Left cardiac atrium (tissue), 4 donors: ENCODE measurements around the gene ATP13A3. TPM values are rescaled to one million over a fixed set of nuclear protein-coding genes. Genes with fewer than 3 reads are reported as not detected.
"Not testable (repeated sequence)": the region's sequence is repeated elsewhere in the genome, so short reads cannot be mapped to it uniquely, and the experiment has no call there.

Experiments
- ATAC-seq, 2 donors: fragments of 200-7000 bp; cut with Tn5 transposase; one replicate each; pipeline ENCODE4 v1.9.1; 2020; ENCODE audit warnings: mild to moderate bottlenecking in 2 of 2, moderate library complexity in 2 of 2
- DNase-seq: peaks from one replicate; pipeline ENCODE4 v3.0.0-alpha.2; 2020
- intact Hi-C, 2 donors: fragments of 100-400 bp; cut with DNase I; formaldehyde crosslinking; loops; one replicate each; pipeline versions ENCODE4 v1.14.1 to v1.15.1; 2022 to 2023
- total RNA-seq, 2 donors: library from RNA; stranded (reverse); fragmentation: NEBNext Ultra II Directional; extraction: Animal tissue kit (Norgen Biotek cat#: 25700); gene quantifications; one replicate each; pipeline ENCODE4 v1.2.1, GENCODE V29; 2021
- donor health status: DM: no; HTN: yes; CAD: no.
- donor health status: DM: no; HTN: yes; CAD: no; lungs with severe emphysema.
- donor health status: DM: yes; HTN: yes; CAD: no.
- donor health status: Dilated cardiomyopathy.

Gene ATP13A3
- total RNA-seq, 2 donors from 2014 or later = 86.7 to 182 TPM

GRCh38 chr3:194482830-194483229 lies 4.0 kb downstream of the ATP13A3 start:
- intact Hi-C loops, DNase-seq, ATAC-seq: not testable (repeated sequence)

- ATAC-seq (no peak), DNase-seq (no peak)
- intact Hi-C loops = no loop called here
Measured at GRCh38 chr3:194482196-194482593, 4.6 kb downstream of the ATP13A3 start.

DNA sequence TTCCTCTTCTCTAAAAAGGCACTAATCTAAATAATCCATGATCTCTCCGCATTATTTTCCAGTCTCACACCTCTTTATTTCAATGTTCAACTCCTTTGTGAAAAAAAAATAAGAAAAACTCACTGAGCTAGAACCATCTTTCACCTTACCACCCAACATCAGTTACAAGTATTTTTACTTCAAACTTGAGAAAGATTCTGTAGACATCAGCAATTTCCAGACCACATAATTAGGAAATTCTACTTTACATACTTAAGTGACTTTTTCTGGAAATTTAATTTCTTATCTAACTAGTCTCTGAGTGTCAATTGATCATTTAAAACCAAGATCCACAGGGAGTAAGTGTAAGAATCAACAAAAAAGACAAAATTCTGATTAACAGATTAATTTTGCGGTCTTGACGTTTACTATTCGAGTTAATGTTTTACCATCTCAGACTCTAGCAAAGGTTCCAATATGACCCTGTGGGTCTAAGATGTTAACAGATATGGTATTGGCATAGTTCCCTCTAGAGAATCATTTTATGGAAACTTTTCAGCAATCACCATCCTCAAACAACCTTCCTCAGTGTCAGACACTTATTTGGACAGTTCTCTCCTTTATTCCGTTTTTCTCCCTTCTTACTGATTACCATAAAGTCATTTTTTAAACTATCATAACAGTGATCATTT lies 5.1 kb downstream of the ATP13A3 start:
- intact Hi-C loops = no loop called here
- ATAC-seq (no peak), DNase-seq (no peak)

DNA sequence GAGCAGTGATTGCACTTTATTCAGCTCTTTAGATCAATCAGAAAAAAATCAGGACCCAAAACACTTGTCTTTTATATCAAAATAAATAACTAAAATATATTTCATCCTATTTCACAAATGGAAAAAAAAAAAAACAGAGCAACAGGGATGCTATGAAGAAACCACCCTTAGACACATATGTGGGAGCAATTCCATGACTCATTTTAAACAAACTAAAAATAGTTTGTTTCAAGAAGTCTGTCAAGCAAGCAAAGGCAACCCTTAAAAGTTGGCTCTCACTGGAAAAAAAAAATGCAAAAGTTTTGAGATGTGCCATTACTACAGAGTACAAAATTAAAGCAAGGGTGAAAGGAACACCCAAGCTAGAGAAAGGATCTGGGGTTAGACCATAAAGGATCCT lies 5.7 kb downstream of the ATP13A3 start:
- DNase-seq = no peak
- peak in 1 of 2 donors; percentile 24 for ATAC-seq
- intact Hi-C loops = no loop called here

GRCh38 chr3:194476784-194477183 lies 10.0 kb downstream of the ATP13A3 start:
- ATAC-seq = peak; percentile 63 to 82
- intact Hi-C loops = loop anchor here in 1 of 2 donors (5.0 kb wide), 1 partner anchor 111 kb away; no protein-coding TSS in a partner anchor
- no peak for DNase-seq

- no peak for DNase-seq
- intact Hi-C loops = loop anchor here in 1 of 2 donors (5.0 kb wide), 1 partner anchor 111 kb away; no protein-coding TSS in a partner anchor
- no peak for ATAC-seq
Measured at GRCh38 chr3:194475978-194476377, 10.8 kb downstream of the ATP13A3 start.

GRCh38 chr3:194475138-194475932 lies 11.5 kb downstream of the ATP13A3 start:
- ATAC-seq (no peak), DNase-seq (no peak)
- intact Hi-C loops = loop anchor here in 1 of 2 donors (5.0 kb wide), 1 partner anchor 112 kb away; no protein-coding TSS in a partner anchor

GRCh38 chr3:194474675-194475074 lies 12.1 kb downstream of the ATP13A3 start:
- DNase-seq = no peak
- intact Hi-C loops = loop anchor here in 1 of 2 donors (5.0 kb wide), 2 partner anchors 113 to 123 kb away; no protein-coding TSS in a partner anchor
- ATAC-seq = peak; percentile 38 to 39

DNA sequence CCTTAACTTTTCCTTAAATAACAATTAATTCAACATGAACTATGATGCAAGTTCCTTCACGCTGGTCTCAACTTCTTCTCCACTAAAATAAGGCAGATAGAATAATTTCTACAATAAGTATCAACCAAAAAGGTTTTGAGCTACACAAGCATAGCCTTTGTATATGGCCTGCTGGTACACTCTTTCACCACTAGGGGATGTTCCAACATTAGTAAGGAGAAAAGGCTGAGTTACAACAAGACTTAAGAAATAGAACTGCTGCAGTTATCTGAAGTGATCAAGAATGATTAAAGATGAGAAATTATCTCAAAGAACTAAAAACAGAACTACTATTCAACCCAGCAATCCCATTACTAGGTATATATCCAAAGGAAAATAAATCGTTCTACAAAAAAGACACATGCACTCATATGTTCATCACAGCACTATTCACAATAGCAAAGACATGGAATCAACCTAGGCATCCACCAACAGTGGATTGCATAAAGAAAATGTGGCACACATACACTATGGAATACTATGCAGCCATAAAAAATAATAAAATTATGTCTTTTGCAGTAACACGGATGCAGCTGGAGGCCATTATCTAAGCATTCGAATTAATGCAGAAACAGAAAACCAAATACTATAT lies 14.4 kb downstream of the ATP13A3 start:
- intact Hi-C loops = loop anchor here in 1 of 2 donors (2.0 to 5.0 kb wide), 2 partner anchors 100 to 125 kb away; no protein-coding TSS in a partner anchor
- DNase-seq (no peak), ATAC-seq (peak; percentile 60 to 66)

DNA sequence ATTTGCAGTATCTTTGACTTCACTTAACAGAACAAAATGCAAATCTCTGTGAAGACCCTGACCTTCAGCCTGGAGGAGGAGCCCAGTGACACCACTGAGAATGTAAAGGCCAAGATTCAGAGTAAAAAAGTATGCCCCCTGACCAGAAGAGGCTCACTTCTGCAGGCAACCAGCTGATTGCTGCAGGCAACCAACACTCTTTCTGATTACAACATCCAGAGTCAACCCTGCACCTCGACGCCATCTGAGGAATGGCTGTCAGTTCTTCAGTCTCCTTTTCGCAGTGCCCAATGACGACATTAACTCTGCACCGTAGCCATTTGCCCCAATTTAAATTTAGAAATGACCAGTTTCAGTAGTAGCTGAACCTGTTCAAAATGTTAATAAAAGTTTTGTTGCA lies 14.9 kb downstream of the ATP13A3 start:
- ATAC-seq (no peak), DNase-seq (no peak)
- intact Hi-C loops = loop anchor here in 1 of 2 donors (2.0 to 5.0 kb wide), 2 partner anchors 101 to 125 kb away; no protein-coding TSS in a partner anchor

GRCh38 chr3:194470615-194471014 lies 16.2 kb downstream of the ATP13A3 start:
- ATAC-seq = peak in 1 of 2 donors; percentile 13
- intact Hi-C loops = loop anchor here in 1 of 2 donors (5.0 kb wide), 1 partner anchor 127 kb away; no protein-coding TSS in a partner anchor
- DNase-seq = no peak

GRCh38 chr3:194469977-194470376 lies 16.8 kb downstream of the ATP13A3 start:
- intact Hi-C loops = loop anchor here (5.0 kb wide), 2 partner anchors 117 to 127 kb away; no protein-coding TSS in a partner anchor
- DNase-seq (no peak), ATAC-seq (no peak)

DNA sequence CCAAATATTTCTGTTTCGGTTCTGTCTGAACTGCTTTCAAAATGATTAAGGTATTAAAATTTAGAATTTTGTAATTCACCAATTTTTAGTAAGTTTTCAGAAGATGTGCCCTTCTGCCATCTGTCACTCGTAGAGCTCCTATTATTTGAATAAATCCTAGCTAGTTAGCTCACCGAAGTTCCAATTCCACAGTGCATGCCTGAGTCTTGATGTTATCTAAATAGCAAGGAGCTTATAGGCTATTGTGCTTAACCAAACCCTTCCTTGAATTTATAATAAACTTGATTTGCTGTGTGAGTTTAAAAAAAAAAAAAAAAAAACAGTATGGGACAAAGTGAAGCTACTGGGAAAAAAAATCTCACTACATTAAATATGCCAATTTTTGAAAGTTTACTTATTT lies 18.7 kb downstream of the ATP13A3 start:
- DNase-seq = no peak
- no peak for ATAC-seq
- intact Hi-C loops = loop anchor here in 1 of 2 donors (5.0 kb wide), 1 partner anchor 119 kb away; no protein-coding TSS in a partner anchor

- intact Hi-C loops = loop anchor here in 1 of 2 donors (5.0 kb wide), 1 partner anchor 120 kb away; no protein-coding TSS in a partner anchor
- DNase-seq = no peak
Measured at GRCh38 chr3:194466761-194467356, 19.9 kb downstream of the ATP13A3 start.

DNA sequence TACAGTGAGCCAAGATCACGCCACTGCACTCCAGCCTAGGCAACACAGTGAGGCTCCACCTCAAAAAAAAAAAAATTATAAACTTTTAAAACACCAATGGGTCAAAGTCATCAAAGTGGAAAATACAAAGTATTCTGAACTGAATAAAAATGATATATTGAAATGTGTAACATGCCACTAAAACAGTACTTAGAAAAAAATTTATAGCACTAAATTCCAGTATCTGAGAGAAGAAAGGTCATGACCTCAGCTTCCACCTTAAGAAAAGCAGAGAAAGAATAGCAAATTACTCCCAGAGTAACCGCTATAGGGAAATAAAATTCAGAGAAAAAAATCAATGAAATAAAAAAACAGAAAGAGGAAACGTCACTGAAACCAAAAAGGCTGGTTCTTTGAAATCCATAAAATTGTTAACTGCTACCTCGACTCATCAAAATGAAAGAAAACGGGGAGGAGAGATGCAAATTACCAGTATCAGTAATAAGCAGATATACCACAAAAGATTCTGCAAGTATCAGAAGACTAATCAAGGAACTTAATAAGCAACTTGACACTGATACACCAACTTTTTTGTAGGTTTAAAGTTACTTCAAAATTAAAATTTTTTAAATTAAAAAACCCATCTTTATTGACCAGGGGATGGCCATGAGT lies 20.8 kb downstream of the ATP13A3 start:
- no peak for ATAC-seq
- intact Hi-C loops = loop anchor here in 1 of 2 donors (5.0 kb wide), 1 partner anchor 121 kb away; no protein-coding TSS in a partner anchor
- DNase-seq = no peak

More at GRCh38 chr3:194466761-194467356, 19.9 kb downstream of the ATP13A3 start:
- no peak for ATAC-seq

- no peak for DNase-seq
- peak in 1 of 2 donors; percentile 30 for ATAC-seq
- intact Hi-C loops = loop anchor here in 1 of 2 donors (5.0 kb wide), 1 partner anchor 122 kb away; no protein-coding TSS in a partner anchor
Measured at GRCh38 chr3:194465246-194465645, 21.6 kb downstream of the ATP13A3 start.

- DNase-seq (no peak), ATAC-seq (no peak)
- intact Hi-C loops = loop anchor here in 1 of 2 donors (5.0 kb wide), 1 partner anchor 123 kb away; no protein-coding TSS in a partner anchor
Measured at GRCh38 chr3:194464692-194465091, 22.1 kb downstream of the ATP13A3 start.

DNA sequence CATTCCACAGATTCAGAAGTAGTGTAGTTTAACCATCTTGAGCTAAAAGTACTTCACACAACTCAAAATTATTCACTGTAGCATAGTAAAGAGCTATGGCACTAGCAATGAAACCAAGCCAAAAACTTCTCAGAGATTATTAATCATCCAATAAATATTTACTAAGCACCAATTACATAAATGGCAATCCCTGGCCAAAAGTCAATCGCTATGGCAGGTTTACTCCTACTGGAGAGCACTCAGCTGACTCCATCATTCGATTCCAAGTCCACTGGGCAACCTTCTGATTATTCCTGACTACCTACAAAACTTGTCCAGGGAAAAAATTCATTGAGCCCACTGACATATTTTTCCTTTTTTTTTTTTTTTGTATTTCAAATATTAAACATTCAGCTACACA lies 23.9 kb downstream of the ATP13A3 start:
- DNase-seq (no peak), ATAC-seq (no peak)
- intact Hi-C loops = no loop called here
